Measurements from ENCODE around the gene USP6NL.
A peak's percentile ranks its signal among the peaks of the same experiment; 100 is the strongest.
"Not testable (repeated sequence)": the region's sequence is repeated elsewhere in the genome, so short reads cannot be mapped to it uniquely, and the experiment has no call there.

Gene USP6NL

DNA sequence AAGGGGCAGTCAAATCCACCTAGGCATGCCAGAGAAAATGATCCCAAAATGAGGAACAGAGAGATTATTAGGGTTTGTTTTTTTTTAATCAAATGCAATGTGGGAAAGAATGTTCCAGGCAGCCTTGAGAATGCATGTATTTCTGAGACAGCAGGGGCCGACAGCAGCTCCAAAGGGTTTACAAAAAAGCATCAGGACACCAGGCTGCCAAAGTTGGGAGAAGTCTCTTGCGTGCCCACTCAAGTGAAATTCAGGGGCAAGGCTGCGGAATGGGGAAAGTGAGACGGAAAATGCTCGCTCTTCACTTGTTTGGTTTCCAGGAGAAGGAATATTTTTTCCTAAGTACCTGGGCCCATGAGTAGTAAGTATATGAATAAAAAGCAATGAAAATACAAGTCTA lies 101.2 kb downstream of the USP6NL start:
- no peak for TF ChIP-seq POLR2AphosphoS5 (IDR thresholded peaks at IDR 0.05; ENCODE audit: low read depth, low read length)
- no peak for TF ChIP-seq TAF1 (IDR thresholded peaks at IDR 0.05; ENCODE audit: borderline replicate concordance, low read depth, low read length)
- no peak for TF ChIP-seq POLR2A (IDR thresholded peaks at IDR 0.05; ENCODE audit: low read depth, low read length)
- no peak for DNase-seq (ENCODE audit: insufficient read length)
- no peak for FAIRE-seq

DNA sequence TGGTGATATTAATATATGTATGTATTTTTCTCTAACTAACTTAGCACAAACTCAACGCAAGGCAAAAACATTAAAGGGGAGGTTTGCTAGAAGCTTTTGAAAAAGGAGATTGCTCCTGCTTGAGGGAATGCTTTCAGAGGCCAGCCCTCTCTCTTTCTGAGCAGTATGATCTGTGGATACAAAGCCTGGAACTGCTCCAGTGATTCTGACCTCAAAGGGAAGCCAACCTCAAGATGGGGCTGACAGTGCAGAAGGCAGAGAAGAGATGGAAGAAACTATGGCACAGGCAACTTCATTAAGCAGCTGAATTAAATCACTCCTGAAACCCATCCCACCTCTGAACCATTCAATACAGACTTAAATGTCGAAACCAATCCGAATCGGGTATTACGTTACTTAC lies 102.4 kb downstream of the USP6NL start:
- DNase-seq (ENCODE audit: insufficient read length), result no peak
- no peak for FAIRE-seq
- TF ChIP-seq POLR2A (IDR thresholded peaks at IDR 0.05; ENCODE audit: low read depth, low read length) (no peak), POLR2AphosphoS5 (IDR thresholded peaks at IDR 0.05; ENCODE audit: low read depth, low read length) (no peak), TAF1 (IDR thresholded peaks at IDR 0.05; ENCODE audit: borderline replicate concordance, low read depth, low read length) (no peak)

DNA sequence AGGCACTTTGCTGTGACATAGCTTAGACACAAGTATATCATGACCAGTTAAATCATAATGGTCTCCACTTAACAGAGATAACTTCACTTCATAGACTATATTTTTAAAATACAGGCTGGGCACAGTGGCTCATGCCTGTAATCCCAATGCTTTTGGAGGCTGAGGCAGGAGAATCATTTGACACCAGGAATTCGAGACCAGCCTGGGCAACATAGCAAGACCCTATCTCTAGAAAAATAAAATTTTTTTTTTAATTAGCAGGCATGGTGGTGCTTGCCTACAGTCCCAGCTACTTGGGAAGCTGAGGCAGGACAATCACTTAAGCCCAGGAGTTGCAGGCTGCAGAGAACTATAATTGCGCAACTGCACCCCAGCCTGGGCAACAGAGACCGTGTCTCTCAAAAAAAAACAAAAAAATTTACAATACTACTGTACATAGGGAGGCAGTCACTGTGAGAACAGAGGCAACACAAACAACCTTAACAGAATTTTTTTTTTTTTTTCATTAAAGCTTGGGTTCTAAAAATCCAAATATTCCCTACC lies 105.1 kb downstream of the USP6NL start:
- FAIRE-seq (peak; percentile 67), DNase-seq (ENCODE audit: insufficient read length) (no peak)
- no peak for TF ChIP-seq POLR2A (IDR thresholded peaks at IDR 0.05; ENCODE audit: low read depth, low read length)
- no peak for TF ChIP-seq TAF1 (IDR thresholded peaks at IDR 0.05; ENCODE audit: borderline replicate concordance, low read depth, low read length)
- no peak for TF ChIP-seq POLR2AphosphoS5 (IDR thresholded peaks at IDR 0.05; ENCODE audit: low read depth, low read length)

DNA sequence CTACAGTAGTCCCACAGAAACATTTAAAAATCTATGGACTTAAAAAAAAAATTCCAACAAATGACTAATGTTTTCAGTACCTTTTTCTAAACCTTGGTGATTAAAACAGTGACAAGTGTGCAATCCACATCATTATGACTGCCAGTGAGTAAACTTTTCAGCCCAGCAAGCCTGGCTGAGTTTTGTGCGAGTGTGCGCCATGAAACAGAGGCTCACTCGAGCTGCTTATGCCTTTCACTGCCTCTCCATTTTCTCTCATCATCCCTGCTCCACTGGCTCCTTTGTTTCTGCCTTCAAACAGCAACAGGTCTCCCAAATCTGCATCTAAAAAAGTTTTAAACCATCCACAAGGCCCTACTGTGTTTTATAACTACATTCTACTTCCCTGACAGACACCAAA lies 105.8 kb downstream of the USP6NL start:
- FAIRE-seq, result no peak
- TF ChIP-seq POLR2A (IDR thresholded peaks at IDR 0.05; ENCODE audit: low read depth, low read length), result no peak
- TF ChIP-seq TAF1 (IDR thresholded peaks at IDR 0.05; ENCODE audit: borderline replicate concordance, low read depth, low read length), result no peak
- TF ChIP-seq POLR2AphosphoS5 (IDR thresholded peaks at IDR 0.05; ENCODE audit: low read depth, low read length), result no peak

DNA sequence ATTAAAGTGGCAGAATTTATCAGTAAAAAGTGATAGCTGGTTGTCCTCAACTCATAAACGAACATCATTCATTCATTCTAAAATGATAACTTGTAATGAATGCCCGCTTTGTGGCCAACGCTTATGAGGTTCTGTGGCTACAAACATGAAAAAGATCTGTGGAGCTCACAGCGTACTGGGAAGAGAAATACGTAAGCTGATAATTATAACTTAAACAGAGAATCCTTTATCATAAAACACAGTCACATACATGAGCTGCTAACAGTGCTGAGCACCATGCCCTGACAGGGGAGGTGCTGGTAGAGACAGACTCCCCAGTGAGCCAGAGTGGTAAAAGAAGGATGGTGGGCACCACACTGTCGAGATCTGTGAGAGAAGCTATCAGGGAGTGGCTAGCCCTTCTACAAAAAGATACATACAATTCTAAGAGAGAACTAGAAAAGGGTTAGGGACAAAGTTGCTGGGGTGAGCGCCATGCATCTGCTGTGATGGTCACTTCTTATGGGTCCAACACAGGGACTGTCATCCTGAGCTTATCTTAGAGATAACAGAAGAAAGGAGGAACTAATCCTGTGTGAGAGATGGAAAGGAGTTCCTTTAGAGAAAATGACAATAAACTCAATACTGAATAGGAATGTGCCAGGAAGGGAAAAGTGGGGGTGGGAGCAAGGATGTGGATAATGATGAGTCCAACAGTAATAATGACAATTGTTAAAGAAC lies 106.7 kb downstream of the USP6NL start:
- DNase-seq (ENCODE audit: insufficient read length) (no peak), FAIRE-seq (no peak)
- TF ChIP-seq TAF1 (IDR thresholded peaks at IDR 0.05; ENCODE audit: borderline replicate concordance, low read depth, low read length) (no peak), POLR2A (IDR thresholded peaks at IDR 0.05; ENCODE audit: low read depth, low read length) (no peak), POLR2AphosphoS5 (IDR thresholded peaks at IDR 0.05; ENCODE audit: low read depth, low read length) (no peak)

More for the DNA sequence above, 105.8 kb downstream of the USP6NL start:
- DNase-seq (ENCODE audit: insufficient read length), result no peak

DNA sequence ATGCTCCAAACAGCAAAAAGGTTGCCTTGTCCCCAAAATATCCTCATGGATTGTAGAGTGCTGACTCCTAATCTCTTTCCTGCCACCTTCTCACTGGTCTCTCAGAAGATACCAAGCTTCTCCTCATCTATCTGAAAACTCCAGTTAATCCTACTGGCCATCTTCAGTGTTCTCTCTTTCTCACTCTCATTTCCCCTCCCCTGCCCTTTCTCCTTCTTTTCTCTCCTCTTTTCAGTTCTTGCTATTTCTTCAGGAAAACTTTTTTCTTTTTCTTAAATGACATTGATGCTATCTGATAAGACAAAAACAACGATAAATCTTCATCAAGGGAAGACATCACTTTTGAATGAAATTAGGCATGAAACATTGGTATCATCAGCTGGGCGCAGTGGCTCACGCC lies 109.8 kb downstream of the USP6NL start:
- FAIRE-seq, result no peak
- DNase-seq (ENCODE audit: insufficient read length), result no peak
- TF ChIP-seq TAF1 (IDR thresholded peaks at IDR 0.05; ENCODE audit: borderline replicate concordance, low read depth, low read length), result no peak
- no peak for TF ChIP-seq POLR2A (IDR thresholded peaks at IDR 0.05; ENCODE audit: low read depth, low read length)
- TF ChIP-seq POLR2AphosphoS5 (IDR thresholded peaks at IDR 0.05; ENCODE audit: low read depth, low read length), result no peak

DNA sequence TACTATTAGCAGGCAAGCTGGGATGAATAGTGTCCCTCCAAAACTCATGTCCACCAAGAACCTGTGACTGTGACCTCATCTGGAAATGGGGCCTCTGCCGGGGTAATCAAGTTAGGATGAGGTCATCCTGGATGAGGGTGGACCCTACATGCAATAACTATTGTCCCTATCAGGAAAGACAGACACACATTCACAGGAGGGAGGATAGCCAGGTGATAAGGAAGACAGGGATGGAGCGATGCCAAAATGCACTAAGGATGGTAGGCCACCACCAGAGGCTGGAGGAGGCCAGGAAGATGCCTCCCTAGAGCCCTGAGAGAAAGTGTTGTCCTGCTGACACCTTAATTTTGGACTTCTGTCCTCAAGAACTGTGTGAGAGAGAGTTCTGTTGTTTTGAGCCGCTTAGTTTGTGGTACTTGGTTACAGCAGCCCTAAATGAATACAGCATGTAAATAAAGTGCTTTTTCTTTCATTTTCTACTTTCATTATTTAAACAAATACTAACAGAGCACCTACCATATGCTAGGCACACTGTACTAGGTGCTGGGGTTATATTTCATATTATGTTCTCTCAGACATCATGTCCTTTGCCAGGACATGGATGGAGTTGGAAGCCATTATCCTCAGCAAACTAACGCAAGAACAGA lies 111.9 kb downstream of the USP6NL start:
- no peak for TF ChIP-seq POLR2AphosphoS5 (IDR thresholded peaks at IDR 0.05; ENCODE audit: low read depth, low read length)
- no peak for TF ChIP-seq TAF1 (IDR thresholded peaks at IDR 0.05; ENCODE audit: borderline replicate concordance, low read depth, low read length)
- TF ChIP-seq POLR2A (IDR thresholded peaks at IDR 0.05; ENCODE audit: low read depth, low read length), result no peak
- DNase-seq (ENCODE audit: insufficient read length) (no peak), FAIRE-seq (no peak)

DNA sequence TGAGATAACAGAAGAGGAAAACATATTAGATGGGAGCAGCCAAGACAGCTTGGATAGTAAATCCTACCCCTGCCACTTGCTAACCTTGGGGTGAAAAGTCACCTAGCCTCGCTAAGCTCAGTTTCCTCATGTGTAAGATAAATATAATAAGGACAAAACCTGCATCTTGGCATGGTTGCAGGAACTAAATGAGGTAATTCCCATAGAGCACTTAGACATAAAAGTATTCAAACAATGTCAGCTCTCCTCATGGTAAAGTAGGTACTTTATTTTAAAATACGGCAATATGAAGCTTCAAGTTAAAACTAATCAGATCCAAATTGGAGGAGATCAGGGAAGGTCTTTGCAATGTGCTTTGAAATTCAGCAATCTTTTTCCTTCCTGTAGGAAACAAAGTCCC lies 113.1 kb downstream of the USP6NL start:
- TF ChIP-seq POLR2A (IDR thresholded peaks at IDR 0.05; ENCODE audit: low read depth, low read length) (no peak), POLR2AphosphoS5 (IDR thresholded peaks at IDR 0.05; ENCODE audit: low read depth, low read length) (no peak), TAF1 (IDR thresholded peaks at IDR 0.05; ENCODE audit: borderline replicate concordance, low read depth, low read length) (no peak)
- DNase-seq (ENCODE audit: insufficient read length) (no peak), FAIRE-seq (no peak)

DNA sequence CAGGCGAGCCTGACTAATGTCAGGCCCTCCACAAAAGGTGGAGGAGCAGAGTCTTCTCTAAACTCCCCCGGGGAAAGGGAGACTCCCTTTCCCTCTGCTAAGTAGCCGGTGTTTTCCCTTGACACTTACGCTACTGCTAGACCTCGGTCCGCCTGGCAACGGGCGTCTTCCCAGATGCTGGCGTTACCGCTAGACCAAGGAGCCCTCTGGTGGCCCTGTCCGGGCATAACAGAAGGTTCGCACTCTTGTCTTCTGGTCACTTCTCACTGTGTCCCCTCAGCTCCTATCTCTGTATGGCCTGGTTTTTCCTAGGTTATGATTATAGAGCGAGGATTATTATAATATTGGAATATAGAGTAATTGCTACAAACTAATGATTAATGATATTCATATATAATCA lies 116.5 kb downstream of the USP6NL start:
- not testable (repeated sequence) for DNase-seq (ENCODE audit: insufficient read length); FAIRE-seq

DNA sequence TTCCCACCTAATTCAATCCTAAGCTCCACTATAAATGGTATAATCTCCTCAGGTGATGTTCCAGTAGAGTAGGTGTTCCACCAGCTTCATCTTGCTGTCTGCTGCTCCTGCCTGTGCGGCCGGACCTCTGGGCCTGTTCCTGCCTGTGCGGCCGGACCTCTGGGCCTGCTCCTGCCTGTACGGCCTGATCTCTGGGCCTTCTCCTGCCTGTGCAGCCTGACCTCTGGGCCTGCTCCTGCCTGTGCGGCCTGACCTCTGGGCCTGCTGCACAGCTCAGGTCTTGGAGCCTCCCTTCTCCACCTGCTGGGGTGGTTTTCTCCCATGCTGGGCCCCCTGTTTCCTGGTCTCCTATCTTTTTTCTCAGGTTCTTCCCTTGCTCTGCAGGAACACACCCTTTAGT lies 117.8 kb downstream of the USP6NL start:
- TF ChIP-seq POLR2A (IDR thresholded peaks at IDR 0.05; ENCODE audit: low read depth, low read length) (no peak), TAF1 (IDR thresholded peaks at IDR 0.05; ENCODE audit: borderline replicate concordance, low read depth, low read length) (no peak), POLR2AphosphoS5 (IDR thresholded peaks at IDR 0.05; ENCODE audit: low read depth, low read length) (no peak)
- FAIRE-seq, result no peak
- DNase-seq (ENCODE audit: insufficient read length), result no peak

DNA sequence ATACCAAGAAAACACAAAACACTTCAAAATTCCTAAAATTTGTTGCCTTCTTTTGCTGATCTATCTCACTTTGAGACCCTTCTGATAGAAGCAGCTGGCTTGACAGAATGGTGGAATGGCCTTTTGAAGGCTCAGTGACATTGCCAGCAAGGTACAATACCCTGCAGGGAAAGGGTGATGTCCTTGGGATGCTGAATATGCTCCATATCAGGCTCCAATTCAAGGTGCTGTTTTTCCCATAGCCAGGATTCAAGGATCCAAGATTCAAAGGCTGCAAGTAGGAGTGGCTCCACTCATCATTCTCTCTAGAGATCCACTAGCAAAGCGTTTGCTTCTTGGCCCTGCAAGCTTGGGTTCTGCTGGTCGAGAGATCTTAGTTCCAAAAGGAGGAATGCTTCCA lies 120.4 kb downstream of the USP6NL start:
- TF ChIP-seq POLR2AphosphoS5 (IDR thresholded peaks at IDR 0.05; ENCODE audit: low read depth, low read length) (no peak), POLR2A (IDR thresholded peaks at IDR 0.05; ENCODE audit: low read depth, low read length) (no peak), TAF1 (IDR thresholded peaks at IDR 0.05; ENCODE audit: borderline replicate concordance, low read depth, low read length) (no peak)
- DNase-seq (ENCODE audit: insufficient read length), result no peak
- FAIRE-seq, result no peak

DNA sequence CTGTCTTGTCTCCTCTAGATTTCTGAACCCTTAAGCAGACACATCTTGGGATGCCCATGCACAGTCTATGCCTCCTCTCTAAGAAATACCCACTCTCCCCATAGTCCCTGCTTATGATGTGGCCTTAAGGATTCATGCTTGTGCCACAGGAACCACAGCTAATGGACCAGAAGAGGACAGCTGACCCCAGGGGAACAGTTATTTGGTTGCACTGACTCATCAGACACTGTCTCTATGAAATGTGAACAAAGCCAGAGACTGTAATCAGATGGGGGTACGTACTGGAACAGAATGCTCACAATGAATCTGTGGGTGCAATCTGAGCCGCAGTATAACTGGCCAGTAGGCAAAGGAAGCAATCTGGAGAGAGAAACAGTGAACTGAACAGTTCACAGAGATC lies 121.9 kb downstream of the USP6NL start:
- no peak for TF ChIP-seq POLR2A (IDR thresholded peaks at IDR 0.05; ENCODE audit: low read depth, low read length)
- no peak for TF ChIP-seq TAF1 (IDR thresholded peaks at IDR 0.05; ENCODE audit: borderline replicate concordance, low read depth, low read length)
- TF ChIP-seq POLR2AphosphoS5 (IDR thresholded peaks at IDR 0.05; ENCODE audit: low read depth, low read length), result no peak
- FAIRE-seq (no peak), DNase-seq (ENCODE audit: insufficient read length) (no peak)

Measured in GM12892 (cell line).